ENCODE results near the gene FARP1. TPM values are rescaled to one million over a fixed set of nuclear protein-coding genes. Genes with fewer than 3 reads are reported as not detected.

FARP1 gene
- total RNA-seq, 1 donor from 2014 or later: 278 TPM

GRCh38 chr13:98239162-98240076, 96.5 kb downstream of the FARP1 start:
- peaks cover 30% of the 10 kb centered on the region for H3K4me1 Mint-ChIP-seq (ENCODE audit: low read depth)
- H3K4me3 Mint-ChIP-seq (ENCODE audit: low read depth): no peak overlapping the region
- no peaks in the 10 kb centered on the region for H3K9me3 Mint-ChIP-seq (ENCODE audit: low read depth)
- no peak for DNase-seq (ENCODE audit: low spot score, unreplicated experiment)
- peak overlapping the region; percentile 86 for H3K27ac Mint-ChIP-seq
- H3K36me3 Mint-ChIP-seq (ENCODE audit: insufficient read depth): peaks cover 18% of the 10 kb centered on the region
- TF ChIP-seq, protein P1, sequence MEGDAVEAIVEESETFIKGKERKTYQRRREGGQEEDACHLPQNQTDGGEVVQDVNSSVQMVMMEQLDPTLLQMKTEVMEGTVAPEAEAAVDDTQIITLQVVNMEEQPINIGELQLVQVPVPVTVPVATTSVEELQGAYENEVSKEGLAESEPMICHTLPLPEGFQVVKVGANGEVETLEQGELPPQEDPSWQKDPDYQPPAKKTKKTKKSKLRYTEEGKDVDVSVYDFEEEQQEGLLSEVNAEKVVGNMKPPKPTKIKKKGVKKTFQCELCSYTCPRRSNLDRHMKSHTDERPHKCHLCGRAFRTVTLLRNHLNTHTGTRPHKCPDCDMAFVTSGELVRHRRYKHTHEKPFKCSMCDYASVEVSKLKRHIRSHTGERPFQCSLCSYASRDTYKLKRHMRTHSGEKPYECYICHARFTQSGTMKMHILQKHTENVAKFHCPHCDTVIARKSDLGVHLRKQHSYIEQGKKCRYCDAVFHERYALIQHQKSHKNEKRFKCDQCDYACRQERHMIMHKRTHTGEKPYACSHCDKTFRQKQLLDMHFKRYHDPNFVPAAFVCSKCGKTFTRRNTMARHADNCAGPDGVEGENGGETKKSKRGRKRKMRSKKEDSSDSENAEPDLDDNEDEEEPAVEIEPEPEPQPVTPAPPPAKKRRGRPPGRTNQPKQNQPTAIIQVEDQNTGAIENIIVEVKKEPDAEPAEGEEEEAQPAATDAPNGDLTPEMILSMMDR (IDR thresholded peaks at IDR 0.05; ENCODE audit: unreplicated experiment): no peak
- no peaks in the 10 kb centered on the region for H3K27me3 Mint-ChIP-seq

DNA sequence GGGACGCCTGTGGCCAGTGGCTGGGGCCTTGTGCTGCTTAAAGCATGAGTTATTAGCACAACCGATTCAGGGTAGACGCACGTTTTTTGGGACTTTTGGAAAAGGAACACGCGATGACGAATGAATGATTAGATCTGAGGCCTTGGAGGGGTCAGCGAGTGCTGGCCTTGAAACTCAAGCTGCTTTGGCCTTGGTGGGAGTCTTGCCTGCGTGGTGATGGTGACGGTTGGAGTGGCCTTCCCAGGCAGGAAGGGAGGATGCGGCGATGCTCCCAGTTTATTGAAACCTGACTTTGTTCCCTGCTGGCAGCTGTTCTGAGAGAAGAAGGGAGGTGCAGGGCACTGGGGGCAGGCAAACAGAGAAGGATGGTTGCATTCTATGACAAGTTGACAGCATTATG, 97.2 kb downstream of the FARP1 start:
- DNase-seq (ENCODE audit: low spot score, unreplicated experiment): no peak
- Mint-ChIP-seq H3K4me3 (ENCODE audit: low read depth) (no peak overlapping the region), H3K9me3 (ENCODE audit: low read depth) (no peaks in the 10 kb centered on the region), H3K36me3 (ENCODE audit: insufficient read depth) (peaks cover 18% of the 10 kb centered on the region), H3K27me3 (no peaks in the 10 kb centered on the region), H3K27ac (peak overlapping the region; percentile 62), H3K4me1 (ENCODE audit: low read depth) (peaks cover 36% of the 10 kb centered on the region)
- TF ChIP-seq, protein P1 (IDR thresholded peaks at IDR 0.05; ENCODE audit: unreplicated experiment): no peak

GRCh38 chr13:98240974-98241373, 98.1 kb downstream of the FARP1 start:
- TF ChIP-seq, protein P1 (IDR thresholded peaks at IDR 0.05; ENCODE audit: unreplicated experiment): no peak
- Mint-ChIP-seq H3K27ac (peak overlapping the region; percentile 71), H3K4me1 (ENCODE audit: low read depth) (peaks cover 43% of the 10 kb centered on the region), H3K9me3 (ENCODE audit: low read depth) (no peaks in the 10 kb centered on the region), H3K4me3 (ENCODE audit: low read depth) (no peak overlapping the region), H3K36me3 (ENCODE audit: insufficient read depth) (peaks cover 17% of the 10 kb centered on the region), H3K27me3 (no peaks in the 10 kb centered on the region)
- DNase-seq (ENCODE audit: low spot score, unreplicated experiment): no peak

DNA sequence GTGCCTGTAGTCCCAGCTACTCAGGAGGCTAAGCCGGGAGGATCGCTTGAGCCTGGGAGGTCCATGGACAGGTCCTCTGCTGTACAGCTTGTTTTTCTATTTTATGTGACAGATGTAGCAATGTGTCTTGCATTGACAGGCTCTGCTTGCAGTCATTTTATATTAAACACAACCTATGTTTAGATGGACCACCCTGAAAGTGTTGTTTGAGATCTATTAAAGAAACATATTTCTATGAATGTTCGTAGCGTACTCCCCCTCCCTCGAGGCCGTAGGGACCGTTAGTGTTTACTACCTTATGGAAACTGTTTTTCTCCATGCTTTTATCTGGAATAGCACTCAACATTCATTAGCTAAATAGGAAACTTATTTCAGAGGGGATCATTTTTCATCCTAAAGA, 99.1 kb downstream of the FARP1 start:
- Mint-ChIP-seq H3K9me3 (ENCODE audit: low read depth) (no peaks in the 10 kb centered on the region), H3K4me1 (ENCODE audit: low read depth) (peaks cover 51% of the 10 kb centered on the region), H3K27ac (no peak overlapping the region), H3K4me3 (ENCODE audit: low read depth) (no peak overlapping the region), H3K27me3 (no peaks in the 10 kb centered on the region), H3K36me3 (ENCODE audit: insufficient read depth) (peaks cover 17% of the 10 kb centered on the region)
- DNase-seq (ENCODE audit: low spot score, unreplicated experiment): no peak
- TF ChIP-seq, protein P1 (IDR thresholded peaks at IDR 0.05; ENCODE audit: unreplicated experiment): no peak

DNA sequence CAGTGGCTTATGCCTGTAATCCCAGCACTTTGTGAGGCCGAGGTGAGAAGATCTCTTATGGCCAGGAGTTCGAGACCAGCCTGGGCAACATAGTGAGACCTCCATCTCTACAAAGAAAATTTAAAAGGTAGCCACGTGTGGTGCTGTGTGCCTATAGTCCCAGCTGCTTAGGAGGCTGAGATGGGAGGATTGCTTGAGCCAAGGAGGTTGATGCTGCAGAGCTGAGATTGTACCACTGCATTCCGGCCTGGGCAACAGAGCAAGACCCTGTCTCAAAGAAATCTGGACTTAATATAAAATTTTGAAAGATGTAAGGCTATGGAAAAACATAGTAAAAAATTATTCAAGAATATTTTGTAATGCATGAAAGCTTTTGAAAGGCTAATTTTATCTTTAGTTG, 99.5 kb downstream of the FARP1 start:
- no peak overlapping the region for H3K4me3 Mint-ChIP-seq (ENCODE audit: low read depth)
- no peaks in the 10 kb centered on the region for H3K27me3 Mint-ChIP-seq
- H3K27ac Mint-ChIP-seq: no peak overlapping the region
- peaks cover 54% of the 10 kb centered on the region for H3K4me1 Mint-ChIP-seq (ENCODE audit: low read depth)
- TF ChIP-seq, protein P1 (IDR thresholded peaks at IDR 0.05; ENCODE audit: unreplicated experiment): no peak
- no peaks in the 10 kb centered on the region for H3K9me3 Mint-ChIP-seq (ENCODE audit: low read depth)
- H3K36me3 Mint-ChIP-seq (ENCODE audit: insufficient read depth): peaks cover 20% of the 10 kb centered on the region
- no peak for DNase-seq (ENCODE audit: low spot score, unreplicated experiment)
